Upper lobe of left lung (tissue), 6 donors: Measurements from ENCODE around the gene SPINK1. TPM values are rescaled to one million over a fixed set of nuclear protein-coding genes. Genes with fewer than 3 reads are reported as not detected.
A peak's percentile ranks its signal among the peaks of the same experiment; 100 is the strongest.
"Not testable (repeated sequence)": the region's sequence is repeated elsewhere in the genome, so short reads cannot be mapped to it uniquely, and the experiment has no call there.

Experiments
- ATAC-seq, 2 donors: fragments of 200-7000 bp; cut with Tn5 transposase; one replicate each; pipeline ENCODE4 v1.9.1; 2022; ENCODE audit warnings: mild to moderate bottlenecking in 2 of 2, moderate library complexity in 2 of 2; ENCODE audit not compliant: low FRiP score in 2 of 2
- DNase-seq, 2 donors: peaks; one replicate each; pipeline ENCODE4 v3.0.0-alpha.2; 2019 to 2020
- H3K27ac ChIP-seq, 4 donors: fragments of 200-600 bp; sonication (generic); one replicate each; pipeline ENCODE4 v1.5.1; 2016 to 2019
- H3K27me3 ChIP-seq, 4 donors: fragments of 200-600 bp; sonication (generic); one replicate each; pipeline ENCODE4 v1.5.1; 2017 to 2019
- H3K36me3 ChIP-seq, 4 donors: fragments of 200-600 bp; sonication (generic); one replicate each; pipeline ENCODE4 v1.5.1; 2016 to 2019
- H3K4me1 ChIP-seq, 4 donors: fragments of 200-600 bp; sonication (generic); one replicate each; pipeline ENCODE4 v1.5.1; 2018 to 2019
- H3K4me3 ChIP-seq, 4 donors: fragments of 200-600 bp; sonication (generic); one replicate each; pipeline ENCODE4 v1.5.1; 2017 to 2019; ENCODE audit warnings: mild to moderate bottlenecking in 2 of 4, moderate library complexity in 1 of 4
- H3K9me3 ChIP-seq, 4 donors: fragments of 200-600 bp; sonication (generic); one replicate each; pipeline ENCODE4 v1.5.1; 2018 to 2019
- CTCF ChIP-seq, 6 experiments: fragments of 450-650 bp in 4 of 6; fragments of 200-600 bp in 2 of 6; sonication (generic) in 2 of 6; IDR thresholded peaks; one replicate each; pipeline ENCODE4 v1.5.1; 2016 to 2019; ENCODE audit warnings: antibody characterized with exemption in 6 of 6
- EP300 ChIP-seq, 4 donors: sonication (generic); formaldehyde crosslinking; IDR thresholded peaks; one replicate each; pipeline ENCODE4 v1.5.1; 2017; ENCODE audit warnings: antibody characterized with exemption in 4 of 4, control low read depth in 2 of 4
- POLR2A ChIP-seq, 4 donors: fragments of 450-650 bp; IDR thresholded peaks; one replicate each; pipeline ENCODE4 v1.5.1; 2016 to 2017; ENCODE audit warnings: antibody characterized with exemption in 4 of 4, mild to moderate bottlenecking in 2 of 4
- POLR2AphosphoS5 ChIP-seq, 2 donors: sonication (generic); formaldehyde crosslinking; IDR thresholded peaks; one replicate each; pipeline ENCODE4 v1.5.1; 2017; ENCODE audit warnings: antibody characterized with exemption in 2 of 2
- whole genome bisulfite sequencing, 2 donors: methylation state at CpG; one replicate each; pipeline ENCODE4 v1.1.5; 2017 to 2018; 5-methylcytosine and 5-hydroxymethylcytosine counted together
- total RNA-seq, 6 donors: library from RNA; depleted of rRNA in 4 of 6; stranded (reverse); fragments of >200 nt in 4 of 6; gene quantifications; one replicate each; pipeline versions ENCODE4 v1.1.0 to v1.2.1, GENCODE V29; 2016 to 2021
- donor health status: DM: no; HTN: no; CAD: no; lungs with moderate emphysema.
- donor health status: DM: no; HTN: yes; CAD: no; lungs with severe emphysema.

The SPINK1 gene
- total RNA-seq, 6 donors from 2014 or later: 10.0 to 14.3 TPM; not detected in 4

DNA sequence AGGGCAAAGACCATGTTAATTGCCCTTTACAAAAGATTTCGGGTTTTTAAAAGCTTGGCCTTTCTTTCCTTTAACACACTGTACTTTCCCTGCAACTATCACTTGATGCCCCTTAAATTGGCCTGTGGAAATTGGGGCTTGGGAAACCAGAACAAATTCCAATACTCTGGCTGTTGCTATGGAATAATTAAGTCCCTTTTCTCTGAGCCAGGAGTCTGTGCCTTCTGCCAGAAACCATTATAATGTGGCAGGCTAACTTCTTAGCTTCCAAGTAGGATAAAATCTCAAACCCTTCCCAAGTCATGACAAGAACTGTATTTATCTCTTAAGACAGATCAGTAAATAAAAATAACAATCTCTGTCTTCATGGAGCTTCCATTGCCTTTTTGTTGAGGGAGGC lies 1.1 kb upstream of the SPINK1 start:
- no peaks in the 10 kb centered on the region for H3K9me3 ChIP-seq
- no peaks in the 10 kb centered on the region for H3K36me3 ChIP-seq
- H3K27ac ChIP-seq: no peak overlapping the region
- no peak for ATAC-seq
- 76 to 94% methylated on average over 1 of the region's 1 CpG for WGBS, 2 donors
- H3K27me3 ChIP-seq: no peaks in the 10 kb centered on the region
- DNase-seq: no peak
- no peaks in the 10 kb centered on the region for H3K4me1 ChIP-seq
- TF ChIP-seq CTCF (IDR thresholded peaks at IDR 0.05) (no peak), POLR2AphosphoS5 (IDR thresholded peaks at IDR 0.05) (no peak), POLR2A (IDR thresholded peaks at IDR 0.05) (no peak), EP300 (IDR thresholded peaks at IDR 0.05) (no peak)
- no peak overlapping the region for H3K4me3 ChIP-seq

DNA sequence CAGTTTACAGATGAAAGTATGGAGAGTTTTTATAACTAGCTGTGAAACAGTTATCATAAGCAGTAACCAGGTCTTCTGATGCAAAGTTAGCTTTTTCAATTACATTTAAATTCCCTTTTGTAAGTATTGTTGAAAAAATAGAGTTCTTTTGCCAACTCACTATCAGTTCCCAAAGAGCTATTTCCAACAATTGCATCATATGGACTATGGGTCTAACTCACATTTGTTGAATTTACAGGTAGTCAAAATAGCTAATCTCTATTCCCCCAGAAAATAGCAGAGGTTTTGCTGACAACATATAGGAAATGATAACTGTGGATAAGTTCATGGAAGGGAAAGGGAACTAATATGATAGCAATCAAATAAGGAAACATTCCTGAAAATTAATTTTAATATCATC lies 1.4 kb downstream of the SPINK1 start:
- Histone ChIP-seq H3K4me1 (no peaks in the 10 kb centered on the region), H3K27ac (no peak overlapping the region), H3K36me3 (no peaks in the 10 kb centered on the region), H3K4me3 (no peak overlapping the region), H3K9me3 (no peaks in the 10 kb centered on the region), H3K27me3 (no peaks in the 10 kb centered on the region)
- ATAC-seq (no peak), DNase-seq (no peak)
- TF ChIP-seq POLR2A (IDR thresholded peaks at IDR 0.05): no peak

DNA sequence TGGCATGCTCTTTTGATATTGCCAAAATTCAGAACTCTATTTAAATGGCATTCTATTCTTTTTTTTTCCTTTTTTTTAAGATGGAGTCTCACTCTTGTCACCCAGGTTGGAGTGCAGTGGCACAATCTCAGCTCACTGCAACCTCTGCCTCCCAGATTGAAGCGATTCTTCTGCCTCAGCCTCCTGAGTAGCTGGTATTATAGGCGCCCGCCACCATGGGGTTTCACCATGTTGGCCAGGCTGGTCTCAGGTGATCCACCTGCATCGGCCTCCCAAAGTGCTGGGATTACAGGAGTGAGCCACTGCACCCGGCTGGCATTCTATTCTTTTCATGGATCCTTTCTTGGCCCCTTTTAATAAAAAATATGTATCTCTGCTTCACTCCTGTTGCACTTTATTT lies 4.5 kb downstream of the SPINK1 start:
- not testable (repeated sequence) for ATAC-seq, H3K9me3 ChIP-seq, H3K4me3 ChIP-seq, H3K27me3 ChIP-seq, H3K36me3 ChIP-seq, DNase-seq, H3K27ac ChIP-seq, H3K4me1 ChIP-seq
- 89 to 90% methylated on average over 5 of the region's 5 CpGs for WGBS, 2 donors

- TF ChIP-seq CTCF (IDR thresholded peaks at IDR 0.05) (no peak), EP300 (IDR thresholded peaks at IDR 0.05) (no peak), POLR2AphosphoS5 (IDR thresholded peaks at IDR 0.05) (no peak), POLR2A (IDR thresholded peaks at IDR 0.05) (no peak)
- WGBS, 2 donors: 56 to 59% methylated on average over 2 of the region's 2 CpGs
- no peaks in the 10 kb centered on the region for H3K27me3 ChIP-seq
- no peak for ATAC-seq
- H3K27ac ChIP-seq: no peak overlapping the region
- no peak for DNase-seq
- no peaks in the 10 kb centered on the region for H3K9me3 ChIP-seq
- no peaks in the 10 kb centered on the region for H3K4me1 ChIP-seq
- H3K4me3 ChIP-seq: no peak overlapping the region
- H3K36me3 ChIP-seq: no peaks in the 10 kb centered on the region
Observed at GRCh38 chr5:147826361-147826760, 5.1 kb downstream of the SPINK1 start.

GRCh38 chr5:147822686-147823491 lies 8.6 kb downstream of the SPINK1 start:
- WGBS, 2 donors: 8 to 11% methylated on average over 4 of the region's 4 CpGs

DNA sequence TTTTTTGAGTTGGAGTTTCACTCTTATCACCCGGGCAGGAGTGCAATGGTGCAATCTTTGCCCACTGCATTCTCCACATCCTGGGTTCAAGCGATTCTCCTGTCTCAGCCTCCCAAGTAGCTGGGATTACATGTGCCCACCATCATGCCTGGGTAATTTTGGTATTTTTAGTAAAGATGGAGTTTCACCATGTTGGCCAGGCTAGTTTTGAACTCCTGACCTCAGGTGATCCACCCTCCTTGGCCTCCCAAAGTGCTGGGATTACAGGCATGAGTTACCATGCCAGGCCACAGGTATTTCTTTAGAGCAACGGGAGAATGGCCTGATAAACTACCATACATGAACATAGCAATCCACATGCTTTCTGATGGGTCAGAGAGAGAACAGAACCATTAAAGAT lies 9.2 kb downstream of the SPINK1 start:
- WGBS, 2 donors: 90 to 92% methylated on average over 3 of the region's 3 CpGs
- not testable (repeated sequence) for H3K9me3 ChIP-seq, H3K27me3 ChIP-seq, H3K27ac ChIP-seq, H3K36me3 ChIP-seq, ATAC-seq, H3K4me3 ChIP-seq, DNase-seq, H3K4me1 ChIP-seq

More at GRCh38 chr5:147822686-147823491, 8.6 kb downstream of the SPINK1 start:
- Histone ChIP-seq H3K4me1 (no peaks in the 10 kb centered on the region), H3K27ac (no peak overlapping the region), H3K4me3 (no peak overlapping the region), H3K27me3 (no peaks in the 10 kb centered on the region), H3K36me3 (no peaks in the 10 kb centered on the region), H3K9me3 (no peaks in the 10 kb centered on the region)
- DNase-seq: peak in 1 of 2 donors; percentile 61
- peak; percentile 70 to 89 for ATAC-seq
- TF ChIP-seq POLR2AphosphoS5 (IDR thresholded peaks at IDR 0.05) (no peak), CTCF (IDR thresholded peaks at IDR 0.05) (peak; percentile 55 to 91 (median 85))
